Measurements from ENCODE around the gene LANCL3. TPM values are rescaled to one million over a fixed set of nuclear protein-coding genes. Genes with fewer than 3 reads are reported as not detected.
"Not testable (repeated sequence)": the region's sequence is repeated elsewhere in the genome, so short reads cannot be mapped to it uniquely, and the experiment has no call there.

LANCL3 gene
- total RNA-seq, 1 donor from 2014 or later: 0.07 TPM

DNA sequence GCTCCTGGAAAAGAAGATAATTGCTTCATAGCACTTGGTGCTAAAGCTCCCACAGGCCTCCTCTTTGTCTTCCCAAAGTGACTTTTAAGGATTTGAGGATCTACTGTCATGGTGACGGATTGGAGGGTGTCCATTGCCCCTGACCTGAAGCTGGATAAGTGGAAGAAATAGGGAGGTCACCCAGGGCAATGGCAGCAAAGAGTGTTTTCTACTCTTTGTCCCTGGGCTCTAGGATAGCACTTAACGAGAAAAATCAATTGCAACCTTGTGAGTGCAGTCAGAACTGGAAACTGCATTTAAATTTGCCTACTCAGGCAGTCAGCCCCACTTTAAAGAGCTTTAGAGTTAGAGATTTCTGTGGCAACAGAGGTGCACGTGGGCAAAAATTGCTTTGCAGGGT, 70.4 kb downstream of the LANCL3 start:
- Mint-ChIP-seq H3K9me3 (peaks cover 3% of the 10 kb centered on the region), H3K27me3 (ENCODE audit: low read depth) (no peaks in the 10 kb centered on the region), H3K4me3 (no peak overlapping the region), H3K27ac (ENCODE audit: unreplicated experiment) (no peak overlapping the region), H3K36me3 (ENCODE audit: low read depth) (no peaks in the 10 kb centered on the region), H3K4me1 (no peaks in the 10 kb centered on the region)
- TF ChIP-seq, protein P1, sequence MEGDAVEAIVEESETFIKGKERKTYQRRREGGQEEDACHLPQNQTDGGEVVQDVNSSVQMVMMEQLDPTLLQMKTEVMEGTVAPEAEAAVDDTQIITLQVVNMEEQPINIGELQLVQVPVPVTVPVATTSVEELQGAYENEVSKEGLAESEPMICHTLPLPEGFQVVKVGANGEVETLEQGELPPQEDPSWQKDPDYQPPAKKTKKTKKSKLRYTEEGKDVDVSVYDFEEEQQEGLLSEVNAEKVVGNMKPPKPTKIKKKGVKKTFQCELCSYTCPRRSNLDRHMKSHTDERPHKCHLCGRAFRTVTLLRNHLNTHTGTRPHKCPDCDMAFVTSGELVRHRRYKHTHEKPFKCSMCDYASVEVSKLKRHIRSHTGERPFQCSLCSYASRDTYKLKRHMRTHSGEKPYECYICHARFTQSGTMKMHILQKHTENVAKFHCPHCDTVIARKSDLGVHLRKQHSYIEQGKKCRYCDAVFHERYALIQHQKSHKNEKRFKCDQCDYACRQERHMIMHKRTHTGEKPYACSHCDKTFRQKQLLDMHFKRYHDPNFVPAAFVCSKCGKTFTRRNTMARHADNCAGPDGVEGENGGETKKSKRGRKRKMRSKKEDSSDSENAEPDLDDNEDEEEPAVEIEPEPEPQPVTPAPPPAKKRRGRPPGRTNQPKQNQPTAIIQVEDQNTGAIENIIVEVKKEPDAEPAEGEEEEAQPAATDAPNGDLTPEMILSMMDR (conservative IDR thresholded peaks at IDR 0.05): no peak
- no peak for DNase-seq (ENCODE audit: low read depth, low spot score)

DNA sequence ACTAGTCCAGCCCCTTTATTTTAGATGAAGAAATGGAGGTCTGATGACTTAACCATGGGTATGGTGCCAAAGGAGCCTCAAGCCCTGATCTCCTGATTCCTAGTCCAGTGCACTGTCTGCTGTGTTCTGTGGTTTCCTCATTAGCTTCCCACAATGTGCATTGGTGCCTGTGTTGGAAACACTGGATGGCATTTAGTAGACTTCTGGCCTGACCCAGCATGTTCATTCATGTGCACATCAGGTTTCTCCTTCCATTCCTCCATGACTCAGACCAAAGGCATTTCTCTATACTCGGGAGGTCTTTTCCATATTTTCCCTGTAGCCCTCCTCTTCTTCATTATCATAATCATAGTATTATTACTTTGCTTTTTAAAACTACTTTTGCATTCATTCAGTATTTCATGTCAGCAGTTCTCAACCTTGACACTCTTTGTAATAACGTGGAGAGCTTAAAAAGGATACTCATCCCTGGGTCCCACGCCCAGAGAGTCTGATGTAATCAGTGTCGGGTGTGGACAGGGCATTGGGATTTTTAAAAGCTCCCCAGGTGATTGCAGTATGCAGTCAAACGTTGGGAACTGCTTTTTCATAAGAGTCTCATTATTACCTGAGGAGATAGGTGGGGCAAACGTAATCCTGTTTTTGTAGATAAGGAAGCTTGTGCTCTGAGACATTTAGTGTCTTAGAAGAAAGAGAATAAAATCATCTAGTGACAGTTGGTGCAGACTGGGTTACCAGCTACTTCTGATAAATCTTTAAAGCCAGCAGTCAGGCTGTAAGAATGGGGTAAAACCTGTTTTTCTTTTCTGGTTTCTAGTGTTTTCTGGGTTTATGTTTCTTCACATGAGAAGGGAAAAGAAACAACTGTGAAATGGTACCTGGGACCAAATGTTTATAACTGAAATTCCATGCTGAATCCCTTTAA, 73.2 kb downstream of the LANCL3 start:
- no peak for DNase-seq (ENCODE audit: low read depth, low spot score)
- TF ChIP-seq, protein P1 (conservative IDR thresholded peaks at IDR 0.05): no peak
- Mint-ChIP-seq H3K27me3 (ENCODE audit: low read depth) (no peaks in the 10 kb centered on the region), H3K27ac (ENCODE audit: unreplicated experiment) (no peak overlapping the region), H3K36me3 (ENCODE audit: low read depth) (no peaks in the 10 kb centered on the region), H3K9me3 (peaks cover 2% of the 10 kb centered on the region), H3K4me1 (no peaks in the 10 kb centered on the region), H3K4me3 (no peak overlapping the region)

DNA sequence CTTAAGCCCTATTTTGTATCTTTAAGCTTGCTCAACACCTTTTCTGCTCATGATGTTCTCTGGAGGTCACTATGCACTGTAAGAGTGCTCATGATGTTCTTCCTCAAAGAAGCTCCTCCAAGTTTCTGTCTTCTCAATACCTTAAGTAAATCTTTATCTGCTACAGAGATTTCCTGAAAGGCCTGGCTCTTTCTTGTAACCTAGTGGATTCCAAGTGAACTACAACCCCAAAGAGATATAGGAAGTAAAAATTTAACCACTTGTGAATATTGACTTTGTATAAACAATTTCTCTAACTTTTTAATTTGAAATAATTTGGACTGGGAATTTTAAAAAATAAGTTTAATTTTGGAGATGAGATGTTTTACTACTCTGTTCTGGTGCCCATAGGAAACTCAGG, 74.8 kb downstream of the LANCL3 start:
- Mint-ChIP-seq H3K9me3 (peaks cover 2% of the 10 kb centered on the region), H3K36me3 (ENCODE audit: low read depth) (no peaks in the 10 kb centered on the region), H3K27ac (ENCODE audit: unreplicated experiment) (no peak overlapping the region), H3K4me3 (no peak overlapping the region), H3K4me1 (no peaks in the 10 kb centered on the region), H3K27me3 (ENCODE audit: low read depth) (no peaks in the 10 kb centered on the region)
- no peak for DNase-seq (ENCODE audit: low read depth, low spot score)
- TF ChIP-seq, protein P1 (conservative IDR thresholded peaks at IDR 0.05): peak; percentile 36

DNA sequence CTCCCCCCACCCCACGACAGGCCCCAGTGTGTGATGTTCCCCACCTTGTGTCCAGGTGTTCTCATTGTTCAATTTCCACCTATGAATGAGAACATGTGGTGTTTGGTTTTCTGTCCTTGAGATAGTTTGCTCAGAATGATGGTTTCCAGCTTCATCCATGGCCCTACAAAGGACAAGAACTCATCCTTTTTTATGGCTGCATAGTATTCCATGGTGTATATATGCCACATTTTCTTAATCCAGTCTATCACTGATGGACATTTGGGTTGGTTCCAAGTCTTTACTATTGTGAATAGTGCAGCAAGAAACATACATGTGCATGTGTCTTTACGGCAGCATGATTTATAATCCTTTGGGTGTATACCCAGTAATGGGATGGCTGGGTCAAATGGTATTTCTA, 79.4 kb downstream of the LANCL3 start:
- not testable (repeated sequence) for H3K4me3 Mint-ChIP-seq; H3K9me3 Mint-ChIP-seq; H3K27me3 Mint-ChIP-seq (ENCODE audit: low read depth); H3K36me3 Mint-ChIP-seq (ENCODE audit: low read depth); H3K27ac Mint-ChIP-seq (ENCODE audit: unreplicated experiment); H3K4me1 Mint-ChIP-seq; DNase-seq (ENCODE audit: low read depth, low spot score)

DNA sequence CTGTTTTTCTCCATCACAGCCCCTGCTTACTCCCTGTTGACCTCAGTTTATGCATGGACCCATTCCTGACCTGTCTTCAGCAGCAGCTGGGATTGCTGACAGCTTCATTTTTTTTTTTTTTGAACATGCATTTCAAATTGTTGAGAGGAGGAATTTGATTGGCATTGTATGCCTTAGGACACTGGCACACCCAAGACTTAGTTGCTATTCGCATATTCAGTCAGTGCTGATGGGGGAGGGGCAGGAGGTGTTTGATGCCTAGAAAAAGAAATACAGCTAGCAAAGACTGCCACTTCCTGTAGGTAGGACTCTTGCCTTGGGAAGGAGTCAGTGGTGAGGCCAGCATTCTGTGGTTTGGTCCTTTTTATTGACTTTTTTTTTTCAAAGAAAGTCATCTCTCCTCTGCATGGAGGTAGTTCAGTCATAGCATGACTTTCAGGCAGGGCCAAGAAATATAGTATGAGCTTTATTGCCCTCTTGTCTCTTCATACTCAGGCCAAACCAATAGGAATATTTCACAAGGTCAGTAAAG, 80.5 kb downstream of the LANCL3 start:
- TF ChIP-seq, protein P1 (conservative IDR thresholded peaks at IDR 0.05): no peak
- no peak for DNase-seq (ENCODE audit: low read depth, low spot score)
- Mint-ChIP-seq H3K36me3 (ENCODE audit: low read depth) (no peaks in the 10 kb centered on the region), H3K9me3 (peaks cover 2% of the 10 kb centered on the region), H3K27me3 (ENCODE audit: low read depth) (no peaks in the 10 kb centered on the region), H3K27ac (ENCODE audit: unreplicated experiment) (no peak overlapping the region), H3K4me3 (no peak overlapping the region), H3K4me1 (no peaks in the 10 kb centered on the region)

All from neural crest cell (in vitro differentiated cells).